Measurements from ENCODE around the gene GABBR2. TPM values are rescaled to one million over a fixed set of nuclear protein-coding genes. Genes with fewer than 3 reads are reported as not detected.

GABBR2 gene
- total and polyA plus RNA-seq, 2 experiments from 2014 or later = 0.89 to 1.3 TPM

DNA sequence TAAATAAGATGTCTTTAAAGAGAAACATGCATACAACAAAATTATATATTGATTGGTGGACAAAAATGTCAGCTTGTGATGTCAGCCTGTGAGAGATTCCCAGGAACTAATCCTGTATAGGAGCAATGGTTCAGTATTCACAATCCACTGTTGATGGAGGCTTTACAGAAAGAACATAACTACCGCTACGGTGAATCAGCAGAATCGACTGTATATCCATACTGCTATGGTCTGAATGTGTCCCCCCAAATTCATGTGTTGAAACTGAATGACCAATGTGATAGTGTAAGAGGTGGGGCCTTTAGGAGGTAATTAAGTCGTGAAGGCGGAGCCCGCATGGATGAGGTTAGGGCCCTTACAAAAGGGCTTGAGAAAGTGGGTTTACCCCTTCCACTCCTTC is 412.9 kb downstream of the GABBR2 start:
- H3K79me2 ChIP-seq (replicated peaks; ENCODE audit: insufficient read depth) = no peaks in the 10 kb centered on the region
- H3K27ac ChIP-seq (ENCODE audit: low read depth) = no peak overlapping the region
- no peaks in the 10 kb centered on the region for H3K4me1 ChIP-seq (ENCODE audit: insufficient read depth)
- H3K4me2 ChIP-seq = no peak overlapping the region
- H3K4me3 Mint-ChIP-seq = no peak overlapping the region
- H2AFZ ChIP-seq = peak overlapping the region; percentile 70; the same call in 1 of the 2 replicates
- no peaks in the 10 kb centered on the region for H3K36me3 ChIP-seq (ENCODE audit: insufficient read depth)
- H3K27ac Mint-ChIP-seq = no peak overlapping the region
- H3K27me3 Mint-ChIP-seq (ENCODE audit: insufficient read depth, low read depth, poor library complexity) = peaks cover 2% of the 10 kb centered on the region
- no peaks in the 10 kb centered on the region for H3K27me3 ChIP-seq (ENCODE audit: insufficient read depth)
- TF ChIP-seq, protein P1, sequence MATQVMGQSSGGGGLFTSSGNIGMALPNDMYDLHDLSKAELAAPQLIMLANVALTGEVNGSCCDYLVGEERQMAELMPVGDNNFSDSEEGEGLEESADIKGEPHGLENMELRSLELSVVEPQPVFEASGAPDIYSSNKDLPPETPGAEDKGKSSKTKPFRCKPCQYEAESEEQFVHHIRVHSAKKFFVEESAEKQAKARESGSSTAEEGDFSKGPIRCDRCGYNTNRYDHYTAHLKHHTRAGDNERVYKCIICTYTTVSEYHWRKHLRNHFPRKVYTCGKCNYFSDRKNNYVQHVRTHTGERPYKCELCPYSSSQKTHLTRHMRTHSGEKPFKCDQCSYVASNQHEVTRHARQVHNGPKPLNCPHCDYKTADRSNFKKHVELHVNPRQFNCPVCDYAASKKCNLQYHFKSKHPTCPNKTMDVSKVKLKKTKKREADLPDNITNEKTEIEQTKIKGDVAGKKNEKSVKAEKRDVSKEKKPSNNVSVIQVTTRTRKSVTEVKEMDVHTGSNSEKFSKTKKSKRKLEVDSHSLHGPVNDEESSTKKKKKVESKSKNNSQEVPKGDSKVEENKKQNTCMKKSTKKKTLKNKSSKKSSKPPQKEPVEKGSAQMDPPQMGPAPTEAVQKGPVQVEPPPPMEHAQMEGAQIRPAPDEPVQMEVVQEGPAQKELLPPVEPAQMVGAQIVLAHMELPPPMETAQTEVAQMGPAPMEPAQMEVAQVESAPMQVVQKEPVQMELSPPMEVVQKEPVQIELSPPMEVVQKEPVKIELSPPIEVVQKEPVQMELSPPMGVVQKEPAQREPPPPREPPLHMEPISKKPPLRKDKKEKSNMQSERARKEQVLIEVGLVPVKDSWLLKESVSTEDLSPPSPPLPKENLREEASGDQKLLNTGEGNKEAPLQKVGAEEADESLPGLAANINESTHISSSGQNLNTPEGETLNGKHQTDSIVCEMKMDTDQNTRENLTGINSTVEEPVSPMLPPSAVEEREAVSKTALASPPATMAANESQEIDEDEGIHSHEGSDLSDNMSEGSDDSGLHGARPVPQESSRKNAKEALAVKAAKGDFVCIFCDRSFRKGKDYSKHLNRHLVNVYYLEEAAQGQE (IDR thresholded peaks at IDR 0.05; ENCODE audit: unreplicated experiment) = no peak
- no peak for TF ChIP-seq STAT1 (IDR thresholded peaks at IDR 0.05; ENCODE audit: unreplicated experiment)
- TF ChIP-seq, protein P2, sequence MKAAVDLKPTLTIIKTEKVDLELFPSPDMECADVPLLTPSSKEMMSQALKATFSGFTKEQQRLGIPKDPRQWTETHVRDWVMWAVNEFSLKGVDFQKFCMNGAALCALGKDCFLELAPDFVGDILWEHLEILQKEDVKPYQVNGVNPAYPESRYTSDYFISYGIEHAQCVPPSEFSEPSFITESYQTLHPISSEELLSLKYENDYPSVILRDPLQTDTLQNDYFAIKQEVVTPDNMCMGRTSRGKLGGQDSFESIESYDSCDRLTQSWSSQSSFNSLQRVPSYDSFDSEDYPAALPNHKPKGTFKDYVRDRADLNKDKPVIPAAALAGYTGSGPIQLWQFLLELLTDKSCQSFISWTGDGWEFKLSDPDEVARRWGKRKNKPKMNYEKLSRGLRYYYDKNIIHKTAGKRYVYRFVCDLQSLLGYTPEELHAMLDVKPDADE (IDR thresholded peaks at IDR 0.05) = no peak
- no peak for TF ChIP-seq EZH2 (IDR thresholded peaks at IDR 0.05; ENCODE audit: low read depth, unreplicated experiment)
- TF ChIP-seq ZNF331 (CRISPR knock-in tag; IDR thresholded peaks at IDR 0.05; ENCODE audit: low read depth) = no peak
- no peak for TF ChIP-seq CREB1 (CRISPR knock-in tag; IDR thresholded peaks at IDR 0.05; ENCODE audit: low read depth)
- no peak for TF ChIP-seq POLR2AphosphoS5 (IDR thresholded peaks at IDR 0.05; ENCODE audit: low read depth)
- TF ChIP-seq JUNB (IDR thresholded peaks at IDR 0.05; ENCODE audit: unreplicated experiment) = no peak
- no peak for TF ChIP-seq ZNF114 (CRISPR knock-in tag; IDR thresholded peaks at IDR 0.05)
- no peak for TF ChIP-seq NANOG (IDR thresholded peaks at IDR 0.05; ENCODE audit: borderline replicate concordance)
- TF ChIP-seq, protein P3, sequence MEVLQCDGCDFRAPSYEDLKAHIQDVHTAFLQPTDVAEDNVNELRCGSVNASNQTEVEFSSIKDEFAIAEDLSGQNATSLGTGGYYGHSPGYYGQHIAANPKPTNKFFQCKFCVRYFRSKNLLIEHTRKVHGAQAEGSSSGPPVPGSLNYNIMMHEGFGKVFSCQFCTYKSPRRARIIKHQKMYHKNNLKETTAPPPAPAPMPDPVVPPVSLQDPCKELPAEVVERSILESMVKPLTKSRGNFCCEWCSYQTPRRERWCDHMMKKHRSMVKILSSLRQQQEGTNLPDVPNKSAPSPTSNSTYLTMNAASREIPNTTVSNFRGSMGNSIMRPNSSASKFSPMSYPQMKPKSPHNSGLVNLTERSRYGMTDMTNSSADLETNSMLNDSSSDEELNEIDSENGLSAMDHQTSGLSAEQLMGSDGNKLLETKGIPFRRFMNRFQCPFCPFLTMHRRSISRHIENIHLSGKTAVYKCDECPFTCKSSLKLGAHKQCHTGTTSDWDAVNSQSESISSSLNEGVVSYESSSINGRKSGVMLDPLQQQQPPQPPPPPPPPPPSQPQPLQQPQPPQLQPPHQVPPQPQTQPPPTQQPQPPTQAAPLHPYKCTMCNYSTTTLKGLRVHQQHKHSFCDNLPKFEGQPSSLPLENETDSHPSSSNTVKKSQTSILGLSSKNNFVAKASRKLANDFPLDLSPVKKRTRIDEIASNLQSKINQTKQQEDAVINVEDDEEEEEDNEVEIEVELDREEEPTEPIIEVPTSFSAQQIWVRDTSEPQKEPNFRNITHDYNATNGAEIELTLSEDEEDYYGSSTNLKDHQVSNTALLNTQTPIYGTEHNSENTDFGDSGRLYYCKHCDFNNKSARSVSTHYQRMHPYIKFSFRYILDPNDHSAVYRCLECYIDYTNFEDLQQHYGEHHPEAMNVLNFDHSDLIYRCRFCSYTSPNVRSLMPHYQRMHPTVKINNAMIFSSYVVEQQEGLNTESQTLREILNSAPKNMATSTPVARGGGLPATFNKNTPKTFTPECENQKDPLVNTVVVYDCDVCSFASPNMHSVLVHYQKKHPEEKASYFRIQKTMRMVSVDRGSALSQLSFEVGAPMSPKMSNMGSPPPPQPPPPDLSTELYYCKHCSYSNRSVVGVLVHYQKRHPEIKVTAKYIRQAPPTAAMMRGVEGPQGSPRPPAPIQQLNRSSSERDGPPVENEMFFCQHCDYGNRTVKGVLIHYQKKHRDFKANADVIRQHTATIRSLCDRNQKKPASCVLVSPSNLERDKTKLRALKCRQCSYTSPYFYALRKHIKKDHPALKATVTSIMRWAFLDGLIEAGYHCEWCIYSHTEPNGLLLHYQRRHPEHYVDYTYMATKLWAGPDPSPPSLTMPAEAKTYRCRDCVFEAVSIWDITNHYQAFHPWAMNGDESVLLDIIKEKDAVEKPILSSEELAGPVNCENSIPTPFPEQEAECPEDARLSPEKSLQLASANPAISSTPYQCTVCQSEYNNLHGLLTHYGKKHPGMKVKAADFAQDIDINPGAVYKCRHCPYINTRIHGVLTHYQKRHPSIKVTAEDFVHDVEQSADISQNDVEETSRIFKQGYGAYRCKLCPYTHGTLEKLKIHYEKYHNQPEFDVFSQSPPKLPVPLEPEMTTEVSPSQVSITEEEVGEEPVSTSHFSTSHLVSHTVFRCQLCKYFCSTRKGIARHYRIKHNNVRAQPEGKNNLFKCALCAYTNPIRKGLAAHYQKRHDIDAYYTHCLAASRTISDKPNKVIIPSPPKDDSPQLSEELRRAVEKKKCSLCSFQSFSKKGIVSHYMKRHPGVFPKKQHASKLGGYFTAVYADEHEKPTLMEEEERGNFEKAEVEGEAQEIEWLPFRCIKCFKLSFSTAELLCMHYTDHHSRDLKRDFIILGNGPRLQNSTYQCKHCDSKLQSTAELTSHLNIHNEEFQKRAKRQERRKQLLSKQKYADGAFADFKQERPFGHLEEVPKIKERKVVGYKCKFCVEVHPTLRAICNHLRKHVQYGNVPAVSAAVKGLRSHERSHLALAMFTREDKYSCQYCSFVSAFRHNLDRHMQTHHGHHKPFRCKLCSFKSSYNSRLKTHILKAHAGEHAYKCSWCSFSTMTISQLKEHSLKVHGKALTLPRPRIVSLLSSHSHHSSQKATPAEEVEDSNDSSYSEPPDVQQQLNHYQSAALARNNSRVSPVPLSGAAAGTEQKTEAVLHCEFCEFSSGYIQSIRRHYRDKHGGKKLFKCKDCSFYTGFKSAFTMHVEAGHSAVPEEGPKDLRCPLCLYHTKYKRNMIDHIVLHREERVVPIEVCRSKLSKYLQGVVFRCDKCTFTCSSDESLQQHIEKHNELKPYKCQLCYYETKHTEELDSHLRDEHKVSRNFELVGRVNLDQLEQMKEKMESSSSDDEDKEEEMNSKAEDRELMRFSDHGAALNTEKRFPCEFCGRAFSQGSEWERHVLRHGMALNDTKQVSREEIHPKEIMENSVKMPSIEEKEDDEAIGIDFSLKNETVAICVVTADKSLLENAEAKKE (CRISPR knock-in tag; IDR thresholded peaks at IDR 0.05) = no peak
- ATAC-seq = no peak
- no peaks in the 10 kb centered on the region for H3K9me3 Mint-ChIP-seq
- no peak overlapping the region for H3K4me3 ChIP-seq
- no peaks in the 10 kb centered on the region for H3K9me2 ChIP-seq (ENCODE audit: insufficient read depth)
- no peaks in the 10 kb centered on the region for H3F3A ChIP-seq (replicated peaks; ENCODE audit: low read depth)
- no peaks in the 10 kb centered on the region for H4K20me1 ChIP-seq (replicated peaks; ENCODE audit: insufficient read depth)
- no peaks in the 10 kb centered on the region for H3K36me3 Mint-ChIP-seq (ENCODE audit: low read depth)
- no peak for DNase-seq (ENCODE audit: low spot score)
- H3K4me1 Mint-ChIP-seq = no peaks in the 10 kb centered on the region

Measured in GM23338 (cell line).